Measurements from ENCODE around the gene ELOVL4. TPM values are rescaled to one million over a fixed set of nuclear protein-coding genes. Genes with fewer than 3 reads are reported as not detected.
A peak's percentile ranks its signal among the peaks of the same experiment; 100 is the strongest.

Gene ELOVL4
- total RNA-seq, 2 experiments from 2014 or later = 0.55 to 0.74 TPM

GRCh38 chr6:79902046-79902445 is 45.3 kb downstream of the ELOVL4 start:
- ChIA-PET POLR2A (no interaction called here), CTCF (interaction anchor here (0.7 kb wide), 1 partner anchor 124 kb away, joined by 4 read pairs; no protein-coding TSS in a partner anchor)
- H3K36me3 Mint-ChIP-seq (ENCODE audit: low read depth) = no peaks in the 10 kb centered on the region
- peaks cover 11% of the 10 kb centered on the region for H3K27me3 Mint-ChIP-seq (ENCODE audit: low read depth)
- DNase-seq = no peak
- no peaks in the 10 kb centered on the region for H3K9me3 Mint-ChIP-seq (ENCODE audit: insufficient read depth)
- ATAC-seq = no peak
- no peak overlapping the region for H3K4me3 Mint-ChIP-seq
- H3K27ac Mint-ChIP-seq = no peak overlapping the region
- H3K4me1 Mint-ChIP-seq (ENCODE audit: low read depth) = no peaks in the 10 kb centered on the region

- Mint-ChIP-seq H3K27me3 (ENCODE audit: low read depth) (peaks cover 4% of the 10 kb centered on the region), H3K4me1 (ENCODE audit: low read depth) (peaks cover 4% of the 10 kb centered on the region), H3K4me3 (no peak overlapping the region), H3K36me3 (ENCODE audit: low read depth) (no peaks in the 10 kb centered on the region), H3K9me3 (ENCODE audit: insufficient read depth) (no peaks in the 10 kb centered on the region), H3K27ac (no peak overlapping the region)
- ChIA-PET POLR2A (interaction anchor here (0.6 kb wide), 1 partner anchor 675 kb away, joined by 3 read pairs; no protein-coding TSS in a partner anchor), CTCF (interaction anchor here (1.5 to 1.8 kb wide), 3 partner anchors 28 to 51 kb away, joined by 3 to 6 read pairs (median 4); no protein-coding TSS in a partner anchor)
- DNase-seq = no peak
- ATAC-seq = no peak
Measured at GRCh38 chr6:79898076-79898475, 49.3 kb downstream of the ELOVL4 start.

GRCh38 chr6:79896075-79896449 is 51.3 kb downstream of the ELOVL4 start:
- H3K4me1 Mint-ChIP-seq (ENCODE audit: low read depth) = peaks cover 4% of the 10 kb centered on the region
- no peak overlapping the region for H3K27ac Mint-ChIP-seq
- no peaks in the 10 kb centered on the region for H3K36me3 Mint-ChIP-seq (ENCODE audit: low read depth)
- H3K9me3 Mint-ChIP-seq (ENCODE audit: insufficient read depth) = no peaks in the 10 kb centered on the region
- H3K27me3 Mint-ChIP-seq (ENCODE audit: low read depth) = peaks cover 4% of the 10 kb centered on the region
- H3K4me3 Mint-ChIP-seq = no peak overlapping the region
- POLR2A ChIA-PET = no interaction called here
- ATAC-seq (no peak), DNase-seq (no peak)
- CTCF ChIA-PET = no interaction called here

- ATAC-seq = no peak
- DNase-seq = no peak
- ChIA-PET CTCF (no interaction called here), POLR2A (no interaction called here)
- H3K36me3 Mint-ChIP-seq (ENCODE audit: low read depth) = no peaks in the 10 kb centered on the region
- peaks cover 4% of the 10 kb centered on the region for H3K4me1 Mint-ChIP-seq (ENCODE audit: low read depth)
- no peaks in the 10 kb centered on the region for H3K9me3 Mint-ChIP-seq (ENCODE audit: insufficient read depth)
- no peak overlapping the region for H3K4me3 Mint-ChIP-seq
- H3K27me3 Mint-ChIP-seq (ENCODE audit: low read depth) = peaks cover 6% of the 10 kb centered on the region
- H3K27ac Mint-ChIP-seq = no peak overlapping the region
Measured at GRCh38 chr6:79895382-79896074, 51.8 kb downstream of the ELOVL4 start.

- CTCF ChIA-PET = no interaction called here
- Mint-ChIP-seq H3K27ac (no peak overlapping the region), H3K9me3 (ENCODE audit: insufficient read depth) (no peaks in the 10 kb centered on the region), H3K4me3 (no peak overlapping the region), H3K36me3 (ENCODE audit: low read depth) (no peaks in the 10 kb centered on the region), H3K4me1 (ENCODE audit: low read depth) (peaks cover 4% of the 10 kb centered on the region), H3K27me3 (ENCODE audit: low read depth) (peaks cover 8% of the 10 kb centered on the region)
- POLR2A ChIA-PET = no interaction called here
- ATAC-seq = no peak
- no peak for DNase-seq
Measured at GRCh38 chr6:79894939-79895338, 52.4 kb downstream of the ELOVL4 start.

- DNase-seq (no peak), ATAC-seq (no peak)
- ChIA-PET CTCF (interaction anchor here (2.1 kb wide), 1 partner anchor 19 kb away, joined by 6 read pairs; no protein-coding TSS in a partner anchor), POLR2A (no interaction called here)
- Mint-ChIP-seq H3K27me3 (ENCODE audit: low read depth) (peaks cover 26% of the 10 kb centered on the region), H3K27ac (no peak overlapping the region), H3K4me1 (ENCODE audit: low read depth) (no peaks in the 10 kb centered on the region), H3K4me3 (no peak overlapping the region), H3K36me3 (ENCODE audit: low read depth) (no peaks in the 10 kb centered on the region), H3K9me3 (ENCODE audit: insufficient read depth) (no peaks in the 10 kb centered on the region)
Measured at GRCh38 chr6:79888587-79888986, 58.8 kb downstream of the ELOVL4 start.

GRCh38 chr6:79878142-79878748 is 69.1 kb downstream of the ELOVL4 start:
- Mint-ChIP-seq H3K27me3 (ENCODE audit: low read depth) (peaks cover 30% of the 10 kb centered on the region), H3K4me1 (ENCODE audit: low read depth) (peaks cover 3% of the 10 kb centered on the region), H3K4me3 (no peak overlapping the region), H3K27ac (no peak overlapping the region), H3K9me3 (ENCODE audit: insufficient read depth) (no peaks in the 10 kb centered on the region), H3K36me3 (ENCODE audit: low read depth) (no peaks in the 10 kb centered on the region)
- ATAC-seq = no peak
- no peak for DNase-seq
- CTCF ChIA-PET = no interaction called here
- POLR2A ChIA-PET = no interaction called here

- POLR2A ChIA-PET = no interaction called here
- Mint-ChIP-seq H3K9me3 (ENCODE audit: insufficient read depth) (no peaks in the 10 kb centered on the region), H3K27me3 (ENCODE audit: low read depth) (peaks cover 24% of the 10 kb centered on the region), H3K36me3 (ENCODE audit: low read depth) (no peaks in the 10 kb centered on the region), H3K27ac (no peak overlapping the region), H3K4me3 (no peak overlapping the region), H3K4me1 (ENCODE audit: low read depth) (peaks cover 6% of the 10 kb centered on the region)
- DNase-seq = no peak
- no peak for ATAC-seq
- CTCF ChIA-PET = no interaction called here
Measured at GRCh38 chr6:79874531-79875134, 72.7 kb downstream of the ELOVL4 start.

- Mint-ChIP-seq H3K4me1 (ENCODE audit: low read depth) (peaks cover 11% of the 10 kb centered on the region), H3K9me3 (ENCODE audit: insufficient read depth) (no peaks in the 10 kb centered on the region), H3K27ac (no peak overlapping the region), H3K27me3 (ENCODE audit: low read depth) (peaks cover 23% of the 10 kb centered on the region), H3K4me3 (no peak overlapping the region), H3K36me3 (ENCODE audit: low read depth) (no peaks in the 10 kb centered on the region)
- DNase-seq = no peak
- ATAC-seq = no peak
- ChIA-PET POLR2A (no interaction called here), CTCF (interaction anchor here (1.7 kb wide), 1 partner anchor 95 kb away, joined by 3 read pairs; no protein-coding TSS in a partner anchor)
Measured at GRCh38 chr6:79872986-79873385, 74.4 kb downstream of the ELOVL4 start.

- POLR2A ChIA-PET = no interaction called here
- Mint-ChIP-seq H3K36me3 (ENCODE audit: low read depth) (no peaks in the 10 kb centered on the region), H3K9me3 (ENCODE audit: insufficient read depth) (no peaks in the 10 kb centered on the region), H3K27ac (no peak overlapping the region), H3K27me3 (ENCODE audit: low read depth) (peaks cover 21% of the 10 kb centered on the region), H3K4me1 (ENCODE audit: low read depth) (peaks cover 11% of the 10 kb centered on the region), H3K4me3 (no peak overlapping the region)
- DNase-seq (no peak), ATAC-seq (no peak)
- CTCF ChIA-PET = interaction anchor here (1.7 to 4.9 kb wide), 2 partner anchors 94 kb away, joined by 3 to 37 read pairs; no protein-coding TSS in a partner anchor
Measured at GRCh38 chr6:79872303-79872702, 75.0 kb downstream of the ELOVL4 start.

- Mint-ChIP-seq H3K4me3 (peak overlapping the region; percentile 30), H3K4me1 (ENCODE audit: low read depth) (peaks cover 11% of the 10 kb centered on the region), H3K36me3 (ENCODE audit: low read depth) (no peaks in the 10 kb centered on the region), H3K9me3 (ENCODE audit: insufficient read depth) (no peaks in the 10 kb centered on the region), H3K27me3 (ENCODE audit: low read depth) (peaks cover 16% of the 10 kb centered on the region), H3K27ac (peak overlapping the region; percentile 62)
- POLR2A ChIA-PET = no interaction called here
- peak; percentile 100 for ATAC-seq
- DNase-seq = peak; percentile 87
- CTCF ChIA-PET = interaction anchor here (0.6 to 4.9 kb wide), 38 partner anchors 9 to 793 kb away, joined by 3 to 37 read pairs (median 4); partner anchors contain the start of gene BCKDHB
Measured at GRCh38 chr6:79869600-79870084, 77.7 kb downstream of the ELOVL4 start.

GRCh38 chr6:79869184-79869583 is 78.2 kb downstream of the ELOVL4 start:
- H3K27ac Mint-ChIP-seq = no peak overlapping the region
- ChIA-PET CTCF (interaction anchor here (1.0 to 4.9 kb wide), 23 partner anchors 9 to 345 kb away, joined by 3 to 37 read pairs (median 6); no protein-coding TSS in a partner anchor), POLR2A (no interaction called here)
- H3K4me1 Mint-ChIP-seq (ENCODE audit: low read depth) = peaks cover 11% of the 10 kb centered on the region
- no peak overlapping the region for H3K4me3 Mint-ChIP-seq
- H3K27me3 Mint-ChIP-seq (ENCODE audit: low read depth) = peaks cover 11% of the 10 kb centered on the region
- DNase-seq (no peak), ATAC-seq (no peak)
- no peaks in the 10 kb centered on the region for H3K36me3 Mint-ChIP-seq (ENCODE audit: low read depth)
- no peaks in the 10 kb centered on the region for H3K9me3 Mint-ChIP-seq (ENCODE audit: insufficient read depth)

All from activated CD8-positive, alpha-beta T cell treated with anti-CD3 and anti-CD28 coated beads, Interleukin-2, amount 10 ng/mL, durations not matched to agents 7 days and 5 days (primary cell).